BE2C (cell line): ENCODE results near the gene GLI3.

Experiments
- DNase-seq: peaks from one replicate; pipeline ENCODE4 v3.0.0-alpha.2; 2020
- H3K27me3 ChIP-seq: fragments of 250-450 bp; sonication (Bioruptor Pico); 2 replicates; pipeline ENCODE4 v1.5.1; 2020; ENCODE audit warnings: mild to moderate bottlenecking
- H3K36me3 ChIP-seq: fragments of 250-450 bp; sonication (Bioruptor Pico); 2 replicates; pipeline ENCODE4 v1.5.1; 2020; ENCODE audit warnings: mild to moderate bottlenecking
- H3K4me1 ChIP-seq: fragments of 250-450 bp; sonication (Bioruptor Pico); 2 replicates; pipeline ENCODE4 v1.5.1; 2020
- H3K4me3 ChIP-seq: 2 replicates; pipeline ENCODE4 v1.5.1; 2011; ENCODE audit warnings: low read depth, low read length
- H3K9me3 ChIP-seq: fragments of 250-450 bp; sonication (Bioruptor Pico); 2 replicates; pipeline ENCODE4 v1.5.1; 2020
- CTCF ChIP-seq: IDR thresholded peaks from 2 replicates; pipeline ENCODE4 v1.5.1; 2012; ENCODE audit warnings: mild to moderate bottlenecking, low read depth, low read length

The GLI3 gene

GRCh38 chr7:42235741-42236161, 1.3 kb downstream of the GLI3 start:
- no peaks in the 10 kb centered on the region for H3K9me3 ChIP-seq
- TF ChIP-seq CTCF, result no peak
- H3K36me3 ChIP-seq, result no peaks in the 10 kb centered on the region
- H3K4me1 ChIP-seq, result no peaks in the 10 kb centered on the region
- peaks cover 66% of the 10 kb centered on the region for H3K27me3 ChIP-seq
- no peak overlapping the region for H3K4me3 ChIP-seq
- DNase-seq, result no peak

- no peaks in the 10 kb centered on the region for H3K4me1 ChIP-seq
- DNase-seq, result no peak
- H3K4me3 ChIP-seq, result no peak overlapping the region
- no peak for TF ChIP-seq CTCF
- no peaks in the 10 kb centered on the region for H3K9me3 ChIP-seq
- H3K27me3 ChIP-seq, result peaks cover 66% of the 10 kb centered on the region
- no peaks in the 10 kb centered on the region for H3K36me3 ChIP-seq
Observed at GRCh38 chr7:42234736-42235135, 2.3 kb downstream of the GLI3 start.

- Histone ChIP-seq H3K9me3 (no peaks in the 10 kb centered on the region), H3K4me3 (no peak overlapping the region), H3K27me3 (peaks cover 72% of the 10 kb centered on the region), H3K4me1 (no peaks in the 10 kb centered on the region), H3K36me3 (no peaks in the 10 kb centered on the region)
- no peak for DNase-seq
- TF ChIP-seq CTCF, result no peak
Observed at GRCh38 chr7:42233695-42234331, 3.2 kb downstream of the GLI3 start.

GRCh38 chr7:42233171-42233570, 3.8 kb downstream of the GLI3 start:
- Histone ChIP-seq H3K36me3 (no peaks in the 10 kb centered on the region), H3K4me1 (no peaks in the 10 kb centered on the region), H3K27me3 (peaks cover 72% of the 10 kb centered on the region), H3K9me3 (no peaks in the 10 kb centered on the region), H3K4me3 (no peak overlapping the region)
- DNase-seq, result no peak
- TF ChIP-seq CTCF, result no peak

- Histone ChIP-seq H3K9me3 (no peaks in the 10 kb centered on the region), H3K4me3 (no peak overlapping the region), H3K36me3 (no peaks in the 10 kb centered on the region), H3K27me3 (peaks cover 75% of the 10 kb centered on the region), H3K4me1 (no peaks in the 10 kb centered on the region)
- TF ChIP-seq CTCF, result no peak
- no peak for DNase-seq
Observed at GRCh38 chr7:42232275-42232674, 4.7 kb downstream of the GLI3 start.

- H3K4me3 ChIP-seq, result no peak overlapping the region
- H3K27me3 ChIP-seq, result peaks cover 72% of the 10 kb centered on the region
- no peaks in the 10 kb centered on the region for H3K36me3 ChIP-seq
- TF ChIP-seq CTCF, result no peak
- H3K4me1 ChIP-seq, result no peaks in the 10 kb centered on the region
- H3K9me3 ChIP-seq, result no peaks in the 10 kb centered on the region
- DNase-seq, result no peak
Observed at GRCh38 chr7:42231043-42231787, 5.8 kb downstream of the GLI3 start.
